HCT116 (cell line): ENCODE results near the gene INF2. TPM values are rescaled to one million over a fixed set of nuclear protein-coding genes. Genes with fewer than 3 reads are reported as not detected.

Source experiments
- ATAC-seq: fragments of 200-7000 bp; cut with Tn5 transposase; 2 replicates; pipeline ENCODE4 v1.9.1; 2020; ENCODE audit warnings: mild to moderate bottlenecking, moderate library complexity
- BruUV-seq: library from RNA; stranded (reverse); fragments of 400-500 nt; replicated peaks from 2 replicates; lab custom pipeline; 2021; lab: Mats Ljungman, UMichigan
- CTCF ChIA-PET: fragments of 300-600 bp; sonication (Branson Sonifier 250); formaldehyde crosslinking; loops from one replicate; lab custom pipeline; 2021; ENCODE audit warnings: antibody characterized with exemption; lab: Charles Lee
- POLR2A ChIA-PET: fragments of 300-600, 350-600 bp; sonication (Branson Sonifier 250); formaldehyde crosslinking; loops from one replicate; lab custom pipeline; 2021; ENCODE audit warnings: antibody characterized with exemption; lab: Charles Lee
- RAD21 ChIA-PET, 2 experiments: fragments of 300-600 bp; sonication (Branson Sonifier 250); formaldehyde crosslinking; loops; one replicate each; lab custom pipeline; 2023; ENCODE audit warnings: low total read pairs in 2 of 2; ENCODE audit not compliant: uncharacterized antibody in 2 of 2, unreplicated experiment in 2 of 2, low non-redundant PET in 1 of 2; lab: Charles Lee
- DNase-seq: peaks from one replicate; pipeline ENCODE4 v3.0.0-alpha.2; 2010; ENCODE audit warnings: low read depth, low spot score
- H2AFZ ChIP-seq: fragments of 200-600 bp; shearing (Covaris generic), sonication (generic); 2 replicates; pipeline ENCODE4 v1.6.1; 2017; ENCODE audit warnings: low read depth, mixed run types, mixed read lengths, antibody characterized with exemption, low read length; ENCODE audit not compliant: poor library complexity, severe bottlenecking
- H3K27ac ChIP-seq: 2 replicates; pipeline ENCODE4 v1.5.1; 2012; ENCODE audit warnings: low read depth, low read length
- H3K27me3 ChIP-seq: fragments of 200-600 bp; sonication (generic); 2 replicates; pipeline ENCODE4 v1.6.1; 2016; ENCODE audit warnings: mixed run types, low read length, mixed read lengths; ENCODE audit not compliant: insufficient read depth
- H3K36me3 ChIP-seq, 2 experiments: fragments of 200-500 bp in 1 of 2; fragments of 200-600 bp in 1 of 2; sonication (Bioruptor generic) in 1 of 2; sonication (generic) in 1 of 2; 2 replicates each; pipeline versions ENCODE4 v1.5.1 to v1.6.1; 2014 to 2016; ENCODE audit warnings: low read length in 2 of 2, inconsistent platforms in 1 of 2, mixed read lengths in 1 of 2, mixed run types in 1 of 2; ENCODE audit not compliant: insufficient read depth in 2 of 2, control insufficient read depth in 1 of 2
- H3K4me1 ChIP-seq, 2 experiments: fragments of 200-600 bp in 1 of 2; sonication (generic) in 1 of 2; 2 replicates each; pipeline versions ENCODE4 v1.5.1 to v1.6.1; 2012 to 2017; ENCODE audit warnings: low read length in 2 of 2, inconsistent platforms in 1 of 2, mild to moderate bottlenecking in 1 of 2, mixed read lengths in 1 of 2, mixed run types in 1 of 2, moderate library complexity in 1 of 2; ENCODE audit not compliant: insufficient read depth in 2 of 2, control insufficient read depth in 1 of 2
- H3K4me2 ChIP-seq: fragments of 200-600 bp; sonication (generic); 2 replicates; pipeline ENCODE4 v1.6.1; 2017; ENCODE audit warnings: mixed run types, low read length, mixed read lengths
- H3K4me3 ChIP-seq, 2 experiments: fragments of 200-600 bp in 1 of 2; sonication (generic) in 1 of 2; replicated peaks in 1 of 2; 2 replicates each; pipeline ENCODE4 v1.5.1; 2011 to 2016; ENCODE audit warnings: low read length in 2 of 2, control low read depth in 1 of 2, low read depth in 1 of 2, mild to moderate bottlenecking in 1 of 2, mixed read lengths in 1 of 2, mixed run types in 1 of 2
- H3K79me2 ChIP-seq: fragments of 200-600 bp; sonication (generic); 2 replicates; pipeline ENCODE4 v1.6.1; 2017; ENCODE audit warnings: mild to moderate bottlenecking, mixed run types, low read length, moderate library complexity, mixed read lengths; ENCODE audit not compliant: insufficient read depth
- H3K9ac ChIP-seq: fragments of 200-600 bp; sonication (generic); 2 replicates; pipeline ENCODE4 v1.6.1; 2016; ENCODE audit warnings: low read length, mixed read lengths
- H3K9me2 ChIP-seq: fragments of 200-600 bp; sonication (generic), shearing (Covaris generic); 2 replicates; pipeline ENCODE4 v1.6.1; 2017; ENCODE audit warnings: mixed run types, mild to moderate bottlenecking, moderate library complexity; ENCODE audit not compliant: insufficient read depth
- H3K9me3 ChIP-seq, 2 experiments: fragments of 200-500 bp in 1 of 2; fragments of 200-600 bp in 1 of 2; sonication (Bioruptor generic) in 1 of 2; sonication (generic) in 1 of 2; 2 replicates each; pipeline ENCODE4 v1.6.1; 2014 to 2017; ENCODE audit warnings: low read length in 2 of 2, mixed read lengths in 2 of 2, inconsistent platforms in 1 of 2, low read depth in 1 of 2, mild to moderate bottlenecking in 1 of 2, mixed run types in 1 of 2, moderate library complexity in 1 of 2; ENCODE audit not compliant: control insufficient read depth in 1 of 2, insufficient read depth in 1 of 2
- H4K20me1 ChIP-seq: fragments of 200-600 bp; sonication (generic), shearing (Covaris generic); 2 replicates; pipeline ENCODE4 v1.6.1; 2017; ENCODE audit warnings: mixed run types, mild to moderate bottlenecking, moderate library complexity; ENCODE audit not compliant: insufficient read depth
- CEBPB ChIP-seq: IDR thresholded peaks from 2 replicates; pipeline ENCODE4 v1.6.1; 2012; ENCODE audit warnings: low read depth
- EGR1 ChIP-seq: IDR thresholded peaks from 2 replicates; pipeline ENCODE4 v1.6.1; 2012; ENCODE audit warnings: low read depth
- EZH2 ChIP-seq: fragments of 200-600 bp; sonication (generic); IDR thresholded peaks from 2 replicates; pipeline ENCODE4 v1.6.1; 2017; ENCODE audit warnings: antibody characterized with exemption, mixed run types
- EZH2phosphoT487 ChIP-seq: fragments of 200-600 bp; IDR thresholded peaks from 2 replicates; pipeline ENCODE4 v1.6.1; 2018; ENCODE audit warnings: antibody characterized with exemption, borderline replicate concordance
- FOSL1 ChIP-seq: IDR thresholded peaks from 2 replicates; pipeline ENCODE4 v1.6.1; 2012; ENCODE audit warnings: low read depth
- POLR2A ChIP-seq: IDR thresholded peaks from 2 replicates; pipeline ENCODE4 v1.7.0; 2011; ENCODE audit warnings: borderline replicate concordance; ENCODE audit not compliant: insufficient read depth, insufficient read length; ENCODE audit errors: extremely low read depth
- RAD21 ChIP-seq: IDR thresholded peaks from 2 replicates; pipeline ENCODE4 v1.6.1; 2012; ENCODE audit warnings: low read depth, mild to moderate bottlenecking
- SIN3A ChIP-seq: IDR thresholded peaks from 2 replicates; pipeline ENCODE4 v1.6.1; 2012; ENCODE audit warnings: low read depth
- SRF ChIP-seq: IDR thresholded peaks from 2 replicates; pipeline ENCODE4 v1.6.1; 2012; ENCODE audit warnings: low read depth
- TCF7L2 ChIP-seq: IDR thresholded peaks from 2 replicates; pipeline ENCODE4 v1.7.0; 2011; ENCODE audit warnings: borderline replicate concordance, inconsistent platforms; ENCODE audit not compliant: insufficient read depth, insufficient read length; ENCODE audit errors: extremely low read depth
- YY1 ChIP-seq: IDR thresholded peaks from 2 replicates; pipeline ENCODE4 v1.6.1; 2011; ENCODE audit warnings: low read length, low read depth, moderate library complexity, mild to moderate bottlenecking; ENCODE audit not compliant: insufficient replicate concordance; ENCODE audit errors: extremely low read depth
- ZBTB33 ChIP-seq: IDR thresholded peaks from 2 replicates; pipeline ENCODE4 v1.6.1; 2011; ENCODE audit warnings: mild to moderate bottlenecking, low read length, moderate library complexity; ENCODE audit not compliant: insufficient replicate concordance; ENCODE audit errors: extremely low read depth
- intact Hi-C: fragments of 100-400 bp; cut with micrococcal nuclease; formaldehyde crosslinking; loops from 2 replicates; pipeline ENCODE4 v1.10.0; 2022
- total RNA-seq: library from RNA; stranded (reverse); gene quantifications from one replicate; pipeline ENCODE4 v1.2.1, GENCODE V29; 2021; ENCODE audit not compliant: unreplicated experiment
- TF ChIP-seq, protein P1 (sequence below): IDR thresholded peaks from 2 replicates; pipeline ENCODE4 v1.6.1; 2012
- TF ChIP-seq, protein P2 (sequence below), 3 experiments: fragments of 200-600 bp in 1 of 3; sonication (generic) in 1 of 3; IDR thresholded peaks in 2 of 3; conservative IDR thresholded peaks in 1 of 3; 2 replicates each; pipeline ENCODE4 v1.5.1; 2012 to 2017; ENCODE audit warnings: low read depth in 2 of 3, low read length in 2 of 3, antibody characterized with exemption in 1 of 3, borderline replicate concordance in 1 of 3, control low read depth in 1 of 3, mild to moderate bottlenecking in 1 of 3, mixed read lengths in 1 of 3, mixed run types in 1 of 3, moderate library complexity in 1 of 3; ENCODE audit not compliant: insufficient read depth in 1 of 3
- TF ChIP-seq, protein P3 (sequence below): IDR thresholded peaks from 2 replicates; pipeline ENCODE4 v1.6.1; 2012

The INF2 gene
- total RNA-seq, 1 experiment from 2014 or later: 95.8 TPM

DNA sequence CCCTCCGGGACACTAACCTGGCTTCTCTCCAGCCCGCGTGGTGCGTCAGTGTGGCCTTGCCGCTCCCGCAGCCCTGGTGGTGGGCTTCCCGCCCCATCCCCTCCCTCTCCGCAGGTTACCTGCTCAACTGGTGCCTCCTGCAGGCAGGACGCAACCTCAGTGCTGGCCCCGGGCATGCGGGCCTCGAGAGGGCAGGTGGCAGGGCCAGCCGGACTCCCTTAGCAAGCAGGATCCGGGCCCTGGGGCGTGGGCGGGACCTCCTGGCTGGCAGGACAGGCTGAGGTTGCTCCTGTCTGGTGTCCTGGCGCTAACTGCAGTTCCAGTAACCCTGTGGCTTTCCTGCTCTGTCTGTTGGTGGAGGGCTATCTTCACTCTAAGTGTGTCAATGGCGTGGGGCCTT lies 26.0 kb downstream of the INF2 start:
- H3K27ac ChIP-seq: no peak overlapping the region
- ChIA-PET RAD21 (no interaction called here), POLR2A (no interaction called here), CTCF (interaction anchor here (1.0 kb wide), 1 partner anchor 9 kb away, joined by 3 read pairs; no protein-coding TSS in a partner anchor)
- no peak overlapping the region for H3K4me2 ChIP-seq
- H3K79me2 ChIP-seq: no peaks in the 10 kb centered on the region
- no peaks in the 10 kb centered on the region for H3K9me3 ChIP-seq
- H3K9me2 ChIP-seq: no peaks in the 10 kb centered on the region
- H3K9ac ChIP-seq: no peak overlapping the region
- no peak for TF ChIP-seq EZH2phosphoT487
- TF ChIP-seq, protein P1, sequence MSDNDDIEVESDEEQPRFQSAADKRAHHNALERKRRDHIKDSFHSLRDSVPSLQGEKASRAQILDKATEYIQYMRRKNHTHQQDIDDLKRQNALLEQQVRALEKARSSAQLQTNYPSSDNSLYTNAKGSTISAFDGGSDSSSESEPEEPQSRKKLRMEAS: no peak
- TF ChIP-seq, protein P2, sequence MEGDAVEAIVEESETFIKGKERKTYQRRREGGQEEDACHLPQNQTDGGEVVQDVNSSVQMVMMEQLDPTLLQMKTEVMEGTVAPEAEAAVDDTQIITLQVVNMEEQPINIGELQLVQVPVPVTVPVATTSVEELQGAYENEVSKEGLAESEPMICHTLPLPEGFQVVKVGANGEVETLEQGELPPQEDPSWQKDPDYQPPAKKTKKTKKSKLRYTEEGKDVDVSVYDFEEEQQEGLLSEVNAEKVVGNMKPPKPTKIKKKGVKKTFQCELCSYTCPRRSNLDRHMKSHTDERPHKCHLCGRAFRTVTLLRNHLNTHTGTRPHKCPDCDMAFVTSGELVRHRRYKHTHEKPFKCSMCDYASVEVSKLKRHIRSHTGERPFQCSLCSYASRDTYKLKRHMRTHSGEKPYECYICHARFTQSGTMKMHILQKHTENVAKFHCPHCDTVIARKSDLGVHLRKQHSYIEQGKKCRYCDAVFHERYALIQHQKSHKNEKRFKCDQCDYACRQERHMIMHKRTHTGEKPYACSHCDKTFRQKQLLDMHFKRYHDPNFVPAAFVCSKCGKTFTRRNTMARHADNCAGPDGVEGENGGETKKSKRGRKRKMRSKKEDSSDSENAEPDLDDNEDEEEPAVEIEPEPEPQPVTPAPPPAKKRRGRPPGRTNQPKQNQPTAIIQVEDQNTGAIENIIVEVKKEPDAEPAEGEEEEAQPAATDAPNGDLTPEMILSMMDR (IDR thresholded peaks at IDR 0.05 in 2 of 3, conservative IDR thresholded peaks at IDR 0.05 in 1 of 3; ENCODE audit: borderline replicate concordance in 1 of 3, insufficient read depth in 1 of 3, low read depth in 2 of 3, low read length in 2 of 3): no peak
- intact Hi-C loops: no loop called here
- H3K27me3 ChIP-seq: no peaks in the 10 kb centered on the region
- no TSS peak for BruUV-seq
- DNase-seq: no peak
- no peak overlapping the region for H3K4me3 ChIP-seq
- H4K20me1 ChIP-seq: no peaks in the 10 kb centered on the region
- ATAC-seq: no peak
- no peak overlapping the region for H2AFZ ChIP-seq
- no peaks in the 10 kb centered on the region for H3K4me1 ChIP-seq
- H3K36me3 ChIP-seq: peaks cover 6 to 42% of the 10 kb centered on the region in 2 experiments; a peak in 3 of 4 replicates

DNA sequence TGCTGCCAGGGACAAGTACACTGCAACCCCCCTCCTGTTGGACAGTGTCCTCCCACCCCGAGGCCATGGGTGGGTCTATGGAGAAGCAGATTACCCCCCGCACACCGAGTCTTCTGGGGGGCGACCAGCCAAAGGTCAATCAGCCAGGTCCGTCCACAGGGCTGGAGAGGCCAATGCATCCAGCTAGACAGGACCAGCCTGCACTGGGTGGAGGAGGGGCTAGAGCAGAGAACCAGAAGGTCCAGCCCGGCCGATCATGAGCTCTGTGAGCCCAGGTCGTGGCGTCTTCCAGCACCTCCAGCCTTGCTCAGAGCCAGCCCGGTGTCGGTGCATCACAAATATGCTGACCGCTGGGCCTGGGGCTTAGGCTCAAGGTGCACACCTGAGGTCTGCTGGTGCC lies 26.5 kb downstream of the INF2 start:
- H3K36me3 ChIP-seq: peaks cover 6 to 37% of the 10 kb centered on the region in 2 experiments; a peak in 3 of 4 replicates
- no TSS peak for BruUV-seq
- POLR2A ChIA-PET: no interaction called here
- TF ChIP-seq CEBPB (no peak), SRF (no peak), SIN3A (no peak), EZH2phosphoT487 (no peak), EZH2 (no peak), POLR2A (no peak), FOSL1 (no peak), ZBTB33 (no peak), TCF7L2 (no peak), EGR1 (no peak), YY1 (no peak), RAD21 (no peak)
- TF ChIP-seq, protein P3, sequence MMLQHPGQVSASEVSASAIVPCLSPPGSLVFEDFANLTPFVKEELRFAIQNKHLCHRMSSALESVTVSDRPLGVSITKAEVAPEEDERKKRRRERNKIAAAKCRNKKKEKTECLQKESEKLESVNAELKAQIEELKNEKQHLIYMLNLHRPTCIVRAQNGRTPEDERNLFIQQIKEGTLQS: no peak
- TF ChIP-seq, protein P1: no peak

More for the DNA sequence above, 26.5 kb downstream of the INF2 start:
- intact Hi-C loops: no loop called here
- Histone ChIP-seq H3K9me3 (no peaks in the 10 kb centered on the region), H3K79me2 (no peaks in the 10 kb centered on the region), H3K4me1 (no peaks in the 10 kb centered on the region), H3K27me3 (no peaks in the 10 kb centered on the region), H3K9ac (no peak overlapping the region), H4K20me1 (no peaks in the 10 kb centered on the region), H3K4me2 (no peak overlapping the region), H2AFZ (no peak overlapping the region), H3K4me3 (no peak overlapping the region), H3K9me2 (no peaks in the 10 kb centered on the region), H3K27ac (no peak overlapping the region)
- DNase-seq: no peak
- CTCF ChIA-PET: interaction anchor here (1.0 kb wide), 1 partner anchor 9 kb away, joined by 3 read pairs; no protein-coding TSS in a partner anchor
- no peak for ATAC-seq
- RAD21 ChIA-PET: no interaction called here
